ENCODE results near the gene LRRC56. TPM values are rescaled to one million over a fixed set of nuclear protein-coding genes. Genes with fewer than 3 reads are reported as not detected.

LRRC56 gene
- total RNA-seq, 1 donor from 2014 or later, result 2.7 TPM

GRCh38 chr11:592501-592900, 55.2 kb downstream of the LRRC56 start:
- Mint-ChIP-seq H3K9me3 (ENCODE audit: low read depth) (no peaks in the 10 kb centered on the region), H3K4me3 (ENCODE audit: unreplicated experiment) (no peak overlapping the region), H3K4me1 (ENCODE audit: low read depth) (peaks cover 9% of the 10 kb centered on the region), H3K36me3 (ENCODE audit: low read depth) (peaks cover 36% of the 10 kb centered on the region), H3K27ac (ENCODE audit: unreplicated experiment) (no peak overlapping the region), H3K27me3 (ENCODE audit: low read depth) (no peaks in the 10 kb centered on the region)
- no peak for DNase-seq (ENCODE audit: low spot score)
- TF ChIP-seq CTCF (IDR thresholded peaks at IDR 0.05), result no peak

DNA sequence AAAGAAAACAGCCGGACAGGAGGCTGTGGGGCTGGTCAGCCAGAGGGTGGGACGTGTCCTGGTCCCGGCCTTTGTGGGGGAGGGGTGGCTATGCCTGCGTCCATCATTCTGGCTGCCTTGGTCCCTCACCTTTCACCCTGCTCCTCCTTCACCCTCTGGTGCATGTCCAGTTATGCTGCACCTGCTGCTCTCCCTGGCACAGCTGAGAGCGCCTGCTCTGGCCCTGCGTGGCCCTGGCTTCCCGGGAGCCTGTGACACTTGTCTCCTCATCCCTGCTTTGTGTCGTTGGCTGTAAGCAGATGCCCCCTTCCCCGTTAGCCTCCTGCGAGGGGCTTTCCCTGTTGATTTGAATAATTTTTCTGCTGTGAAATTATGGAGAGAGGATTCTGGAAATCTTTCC, 55.6 kb downstream of the LRRC56 start:
- no peaks in the 10 kb centered on the region for H3K9me3 Mint-ChIP-seq (ENCODE audit: low read depth)
- H3K4me1 Mint-ChIP-seq (ENCODE audit: low read depth), result peaks cover 4% of the 10 kb centered on the region
- TF ChIP-seq CTCF (IDR thresholded peaks at IDR 0.05), result no peak
- H3K27me3 Mint-ChIP-seq (ENCODE audit: low read depth), result no peaks in the 10 kb centered on the region
- peaks cover 35% of the 10 kb centered on the region for H3K36me3 Mint-ChIP-seq (ENCODE audit: low read depth)
- no peak overlapping the region for H3K4me3 Mint-ChIP-seq (ENCODE audit: unreplicated experiment)
- DNase-seq (ENCODE audit: low spot score), result no peak
- no peak overlapping the region for H3K27ac Mint-ChIP-seq (ENCODE audit: unreplicated experiment)

DNA sequence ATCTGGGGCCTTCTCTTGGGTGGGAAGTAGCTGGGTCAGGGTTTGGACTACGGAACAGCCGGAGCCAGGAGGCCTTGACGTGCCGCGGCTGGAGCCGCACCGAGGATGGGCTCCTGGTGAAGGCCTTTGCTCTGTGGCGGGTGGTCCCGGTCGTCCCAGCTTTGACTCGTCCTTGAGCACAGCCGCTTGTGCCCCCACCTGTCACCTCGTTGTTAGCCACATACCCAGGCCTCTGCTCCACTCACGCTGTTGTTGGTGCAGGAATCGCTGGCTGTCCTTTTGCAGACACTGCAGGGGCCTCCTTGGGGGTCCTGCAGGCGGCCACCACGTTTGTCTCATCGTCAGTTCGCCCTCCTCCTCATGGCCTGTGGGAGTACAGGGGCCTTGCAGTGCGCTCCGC, 56.0 kb downstream of the LRRC56 start:
- Mint-ChIP-seq H3K4me3 (ENCODE audit: unreplicated experiment) (no peak overlapping the region), H3K36me3 (ENCODE audit: low read depth) (peaks cover 35% of the 10 kb centered on the region), H3K9me3 (ENCODE audit: low read depth) (no peaks in the 10 kb centered on the region), H3K27ac (ENCODE audit: unreplicated experiment) (no peak overlapping the region), H3K27me3 (ENCODE audit: low read depth) (no peaks in the 10 kb centered on the region), H3K4me1 (ENCODE audit: low read depth) (peaks cover under 1% of the 10 kb centered on the region)
- DNase-seq (ENCODE audit: low spot score), result no peak
- no peak for TF ChIP-seq CTCF (IDR thresholded peaks at IDR 0.05)

- Mint-ChIP-seq H3K4me3 (ENCODE audit: unreplicated experiment) (no peak overlapping the region), H3K27ac (ENCODE audit: unreplicated experiment) (no peak overlapping the region), H3K4me1 (ENCODE audit: low read depth) (no peaks in the 10 kb centered on the region), H3K9me3 (ENCODE audit: low read depth) (no peaks in the 10 kb centered on the region), H3K27me3 (ENCODE audit: low read depth) (no peaks in the 10 kb centered on the region), H3K36me3 (ENCODE audit: low read depth) (peaks cover 31% of the 10 kb centered on the region)
- DNase-seq (ENCODE audit: low spot score), result no peak
- TF ChIP-seq CTCF (IDR thresholded peaks at IDR 0.05), result no peak
Observed at GRCh38 chr11:595400-595799, 58.1 kb downstream of the LRRC56 start.

GRCh38 chr11:596374-596773, 59.0 kb downstream of the LRRC56 start:
- Mint-ChIP-seq H3K4me3 (ENCODE audit: unreplicated experiment) (no peak overlapping the region), H3K36me3 (ENCODE audit: low read depth) (peaks cover 31% of the 10 kb centered on the region), H3K4me1 (ENCODE audit: low read depth) (no peaks in the 10 kb centered on the region), H3K27me3 (ENCODE audit: low read depth) (no peaks in the 10 kb centered on the region), H3K9me3 (ENCODE audit: low read depth) (no peaks in the 10 kb centered on the region), H3K27ac (ENCODE audit: unreplicated experiment) (no peak overlapping the region)
- no peak for DNase-seq (ENCODE audit: low spot score)
- no peak for TF ChIP-seq CTCF (IDR thresholded peaks at IDR 0.05)

Data from chondrocyte (in vitro differentiated cells).